Gastrocnemius medialis (tissue), 4 donors: ENCODE measurements around the gene FBN2. TPM values are rescaled to one million over a fixed set of nuclear protein-coding genes. Genes with fewer than 3 reads are reported as not detected.

Experiments used
- ATAC-seq, 2 donors: fragments of 150-250 bp; one replicate each; pipeline ENCODE4 v1.9.1; 2016
- DNase-seq, 2 donors: peaks; one replicate each; pipeline ENCODE4 v3.0.0-alpha.2; 2019
- H3K27ac ChIP-seq, 4 donors: fragments of 200-600 bp; sonication (generic); 1 replicate in 1 of 4; 2 replicates in 3 of 4; pipeline ENCODE4 v1.5.1; 2016 to 2018; ENCODE audit warnings: mild to moderate bottlenecking in 2 of 4, moderate library complexity in 1 of 4
- H3K27me3 ChIP-seq, 3 donors: fragments of 200-600 bp; sonication (generic) in 2 of 3; 1 replicate in 1 of 3; 2 replicates in 2 of 3; pipeline versions ENCODE4 v1.5.1 to v1.6.0; 2016 to 2019; ENCODE audit warnings: mild to moderate bottlenecking in 1 of 3, moderate library complexity in 1 of 3
- H3K36me3 ChIP-seq, 2 donors: fragments of 200-600 bp; sonication (generic) in 1 of 2; one replicate each; pipeline ENCODE4 v1.5.1; 2017 to 2018
- H3K4me1 ChIP-seq, 2 donors: fragments of 200-600 bp; sonication (generic) in 1 of 2; one replicate each; pipeline ENCODE4 v1.5.1; 2016 to 2017; ENCODE audit warnings: mild to moderate bottlenecking in 2 of 2
- H3K4me3 ChIP-seq, 4 donors: fragments of 200-600 bp; sonication (generic) in 3 of 4; 1 replicate in 1 of 4; 2 replicates in 3 of 4; pipeline ENCODE4 v1.5.1; 2016 to 2019; ENCODE audit warnings: mild to moderate bottlenecking in 2 of 4
- H3K9me3 ChIP-seq, 3 donors: fragments of 200-600 bp; sonication (generic) in 2 of 3; 1 replicate in 1 of 3; 2 replicates in 2 of 3; pipeline ENCODE4 v1.5.1; 2016 to 2019
- POLR2A ChIP-seq, 2 donors: fragments of 450-650 bp; IDR thresholded peaks; one replicate each; pipeline ENCODE4 v1.6.1; 2017; ENCODE audit warnings: antibody characterized with exemption in 2 of 2, mild to moderate bottlenecking in 2 of 2, moderate library complexity in 2 of 2
- in situ Hi-C, 4 donors: fragments of 200-750 bp; cut with MboI; loops; one replicate each; pipeline versions ENCODE4 v1.15.0 to v1.8.0; 2017; ENCODE audit warnings: low sequenced_read_pairs in 4 of 4
- intact Hi-C: fragments of 100-400 bp; cut with DNase I; formaldehyde crosslinking; loops from one replicate; pipeline ENCODE4 v1.15.1; 2023; ENCODE audit warnings: low total_unique reads
- total RNA-seq, 4 donors: library from RNA; depleted of rRNA; stranded (reverse); fragments of >200 nt; gene quantifications; one replicate each; pipeline versions ENCODE4 v1.1.0 to v1.2.3, GENCODE V29; 2016
- TF ChIP-seq, protein P1 (sequence below), 5 experiments: fragments of 450-650 bp in 3 of 5; fragments of 200-600 bp in 2 of 5; sonication (generic) in 2 of 5; IDR thresholded peaks in 4 of 5; conservative IDR thresholded peaks in 1 of 5; 1 replicate in 4 of 5; 2 replicates in 1 of 5; pipeline ENCODE4 v1.5.1; 2016 to 2019; ENCODE audit warnings: antibody characterized with exemption in 5 of 5, mild to moderate bottlenecking in 3 of 5, moderate library complexity in 3 of 5

Gene FBN2
- total RNA-seq, 4 donors from 2014 or later, result 0.07 to 0.20 TPM; not detected in 2

DNA sequence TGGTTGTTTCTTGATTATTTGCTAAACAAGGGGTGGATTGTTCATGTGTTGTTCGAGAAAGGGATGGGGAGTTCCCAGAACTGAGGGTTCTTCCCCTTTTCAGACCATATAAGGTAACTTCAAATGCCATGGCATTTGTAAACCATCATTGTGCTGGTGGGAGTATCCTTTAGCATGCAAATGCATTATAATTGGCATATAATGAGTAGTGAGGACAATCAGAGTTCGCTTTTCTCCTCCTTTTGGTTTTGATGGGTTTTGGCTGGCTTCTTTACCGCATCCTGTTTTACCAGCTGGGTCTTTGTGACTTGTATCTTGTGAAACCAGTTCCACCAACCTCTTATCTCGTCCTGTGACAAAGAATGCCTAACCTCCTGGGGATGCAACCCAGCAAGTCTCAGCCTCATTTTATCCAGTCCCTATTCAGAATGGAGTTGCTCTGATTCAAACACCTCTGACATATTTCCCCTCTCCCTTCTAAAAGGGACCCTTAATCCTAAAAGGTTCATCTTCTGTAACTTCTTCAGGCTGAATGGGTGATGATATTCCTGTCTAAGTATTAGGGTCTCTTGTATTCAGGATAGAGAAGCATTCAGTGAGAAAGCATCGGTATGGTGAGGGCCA is 8.7 kb upstream of the FBN2 start:
- Histone ChIP-seq H3K4me3 (no peak overlapping the region), H3K4me1 (no peaks in the 10 kb centered on the region), H3K9me3 (peaks cover 0 to 3% (median 0%) of the 10 kb centered on the region in 3 donors), H3K27ac (no peak overlapping the region), H3K27me3 (no peaks in the 10 kb centered on the region), H3K36me3 (no peaks in the 10 kb centered on the region)
- intact Hi-C loops (no loop called here), in situ Hi-C loops (no loop called here)
- ATAC-seq, result no peak
- no peak for DNase-seq
- no peak for TF ChIP-seq POLR2A (IDR thresholded peaks at IDR 0.05)
- TF ChIP-seq, protein P1, sequence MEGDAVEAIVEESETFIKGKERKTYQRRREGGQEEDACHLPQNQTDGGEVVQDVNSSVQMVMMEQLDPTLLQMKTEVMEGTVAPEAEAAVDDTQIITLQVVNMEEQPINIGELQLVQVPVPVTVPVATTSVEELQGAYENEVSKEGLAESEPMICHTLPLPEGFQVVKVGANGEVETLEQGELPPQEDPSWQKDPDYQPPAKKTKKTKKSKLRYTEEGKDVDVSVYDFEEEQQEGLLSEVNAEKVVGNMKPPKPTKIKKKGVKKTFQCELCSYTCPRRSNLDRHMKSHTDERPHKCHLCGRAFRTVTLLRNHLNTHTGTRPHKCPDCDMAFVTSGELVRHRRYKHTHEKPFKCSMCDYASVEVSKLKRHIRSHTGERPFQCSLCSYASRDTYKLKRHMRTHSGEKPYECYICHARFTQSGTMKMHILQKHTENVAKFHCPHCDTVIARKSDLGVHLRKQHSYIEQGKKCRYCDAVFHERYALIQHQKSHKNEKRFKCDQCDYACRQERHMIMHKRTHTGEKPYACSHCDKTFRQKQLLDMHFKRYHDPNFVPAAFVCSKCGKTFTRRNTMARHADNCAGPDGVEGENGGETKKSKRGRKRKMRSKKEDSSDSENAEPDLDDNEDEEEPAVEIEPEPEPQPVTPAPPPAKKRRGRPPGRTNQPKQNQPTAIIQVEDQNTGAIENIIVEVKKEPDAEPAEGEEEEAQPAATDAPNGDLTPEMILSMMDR (IDR thresholded peaks at IDR 0.05 in 4 of 5, conservative IDR thresholded peaks at IDR 0.05 in 1 of 5), result no peak

DNA sequence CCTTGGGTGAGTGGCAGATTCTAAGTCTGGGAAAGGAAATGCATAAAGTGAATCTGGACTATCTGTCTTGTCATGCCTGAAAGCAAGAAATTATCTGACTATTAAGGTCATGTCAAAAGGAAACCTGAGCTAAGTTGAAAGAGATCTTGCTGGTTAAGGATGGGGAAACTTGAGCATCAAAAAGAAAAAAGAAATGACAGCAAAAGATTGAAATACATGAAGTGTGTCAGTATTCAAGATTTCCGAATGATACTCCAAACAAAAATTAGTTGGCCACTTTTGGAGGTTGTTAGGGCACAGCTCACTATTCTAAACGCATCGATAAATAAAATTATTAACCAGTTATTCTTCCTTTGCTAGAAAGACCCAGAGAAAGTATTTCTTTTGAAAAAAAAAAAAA is 3.3 kb upstream of the FBN2 start:
- in situ Hi-C loops (no loop called here), intact Hi-C loops (no loop called here)
- DNase-seq, result no peak
- no peak overlapping the region for H3K4me3 ChIP-seq
- TF ChIP-seq, protein P1 (IDR thresholded peaks at IDR 0.05 in 4 of 5, conservative IDR thresholded peaks at IDR 0.05 in 1 of 5), result no peak
- TF ChIP-seq POLR2A (IDR thresholded peaks at IDR 0.05), result no peak
- no peak overlapping the region for H3K27ac ChIP-seq
- peaks cover 0 to 3% (median 0%) of the 10 kb centered on the region in 3 donors for H3K9me3 ChIP-seq
- H3K4me1 ChIP-seq, result peaks cover 0 to 16% of the 10 kb centered on the region in 2 donors
- H3K36me3 ChIP-seq, result no peaks in the 10 kb centered on the region
- ATAC-seq, result no peak
- peaks cover 24 to 35% (median 30%) of the 10 kb centered on the region in 3 donors for H3K27me3 ChIP-seq

DNA sequence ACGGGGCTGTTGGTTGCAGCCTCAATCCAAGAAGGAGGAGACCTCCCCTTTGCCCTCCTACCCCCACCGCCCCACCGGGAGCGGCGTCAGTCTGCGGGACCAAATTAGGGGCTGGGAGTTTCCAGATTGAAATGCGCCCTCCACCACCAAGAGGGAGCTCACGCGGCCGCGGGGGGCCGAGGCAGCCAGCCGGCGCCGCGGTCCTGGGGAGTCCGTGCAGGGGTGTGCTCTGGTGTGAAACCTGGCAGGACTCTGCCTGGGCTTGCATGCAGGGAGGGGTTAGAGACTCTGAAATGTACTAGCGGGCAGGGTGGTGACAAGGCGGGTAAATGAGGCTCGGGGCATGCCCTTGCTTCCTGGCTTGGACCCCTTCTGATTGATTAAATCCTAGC is 989 bp upstream of the FBN2 start:
- TF ChIP-seq, protein P1 (IDR thresholded peaks at IDR 0.05 in 4 of 5, conservative IDR thresholded peaks at IDR 0.05 in 1 of 5), result no peak
- no peak for TF ChIP-seq POLR2A (IDR thresholded peaks at IDR 0.05)
- Histone ChIP-seq H3K4me1 (peaks cover 0 to 16% of the 10 kb centered on the region in 2 donors), H3K9me3 (no peaks in the 10 kb centered on the region), H3K36me3 (no peaks in the 10 kb centered on the region), H3K4me3 (peak overlapping the region; percentile 42 to 66 (median 59)), H3K27ac (no peak overlapping the region), H3K27me3 (peaks cover 35 to 51% (median 46%) of the 10 kb centered on the region in 3 donors)
- ATAC-seq (no peak), DNase-seq (no peak)
- intact Hi-C loops, result no loop called here
- in situ Hi-C loops, result no loop called here

DNA sequence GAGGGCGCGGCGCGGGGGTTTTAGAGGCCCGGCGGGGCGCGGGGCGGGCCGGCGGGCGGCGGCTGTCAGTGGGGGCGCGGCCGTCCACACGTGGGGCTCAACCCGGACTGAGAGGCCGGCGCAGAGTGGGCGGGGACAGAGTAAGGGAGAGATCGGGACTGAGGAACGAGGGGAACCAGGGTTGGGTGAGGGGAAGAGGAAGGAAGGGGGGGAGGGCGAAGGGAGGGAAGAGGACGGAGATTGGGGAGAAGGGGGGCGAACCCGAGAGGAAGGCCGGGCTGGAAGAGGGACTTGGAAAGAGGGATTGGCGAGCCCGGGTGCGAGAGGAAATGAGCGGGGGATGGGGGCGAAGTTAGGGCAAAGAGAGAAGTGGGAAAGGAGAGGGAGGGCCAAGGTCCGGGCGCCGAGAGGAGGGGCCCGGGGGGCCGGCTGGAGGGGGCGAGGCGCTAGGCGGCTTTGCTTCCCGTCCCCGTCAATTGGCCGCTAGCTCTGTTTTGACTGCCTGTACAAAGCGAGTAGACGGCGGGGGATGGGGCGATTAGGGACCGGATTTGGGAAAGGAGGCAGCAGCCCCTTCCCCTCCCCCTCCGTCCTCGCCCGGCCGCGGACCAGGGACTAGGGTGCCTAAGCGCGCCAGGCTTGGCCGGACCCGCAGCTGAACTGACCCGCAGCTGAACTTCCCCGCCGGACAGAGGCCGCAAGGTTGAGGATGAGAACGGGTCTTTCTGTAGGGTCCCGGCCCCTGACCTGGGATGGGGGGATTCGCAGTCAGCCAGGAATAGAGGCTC is 399 bp upstream of the FBN2 start:
- DNase-seq (peak in 1 of 2 donors; percentile 26), ATAC-seq (peak in 1 of 2 donors; percentile 34)
- Histone ChIP-seq H3K4me1 (peaks cover 0 to 16% of the 10 kb centered on the region in 2 donors), H3K36me3 (no peaks in the 10 kb centered on the region), H3K27ac (no peak overlapping the region), H3K9me3 (no peaks in the 10 kb centered on the region), H3K4me3 (peak overlapping the region; percentile 42 to 66 (median 59)), H3K27me3 (peaks cover 35 to 56% (median 46%) of the 10 kb centered on the region in 3 donors)
- TF ChIP-seq POLR2A (IDR thresholded peaks at IDR 0.05), result no peak
- TF ChIP-seq, protein P1 (IDR thresholded peaks at IDR 0.05 in 4 of 5, conservative IDR thresholded peaks at IDR 0.05 in 1 of 5), result no peak
- in situ Hi-C loops (no loop called here), intact Hi-C loops (no loop called here)
